Mammary epithelial cell (primary cell): ENCODE results near the gene GFOD2.

Source experiments
- CTCF ChIP-seq, 2 donors: IDR thresholded peaks in 1 of 2; conservative IDR thresholded peaks in 1 of 2; 2 replicates each; pipeline ENCODE4 v1.5.1; 2011 to 2012; ENCODE audit warnings: inconsistent platforms in 2 of 2, low read length in 2 of 2, mild to moderate bottlenecking in 2 of 2, control low read depth in 1 of 2, low read depth in 1 of 2; ENCODE audit not compliant: insufficient read depth in 1 of 2; ENCODE audit errors: extremely low read depth in 1 of 2
- EZH2 ChIP-seq: IDR thresholded peaks from 2 replicates; pipeline ENCODE4 v1.6.1; 2012; ENCODE audit warnings: low read length, inconsistent platforms, borderline replicate concordance

DNA sequence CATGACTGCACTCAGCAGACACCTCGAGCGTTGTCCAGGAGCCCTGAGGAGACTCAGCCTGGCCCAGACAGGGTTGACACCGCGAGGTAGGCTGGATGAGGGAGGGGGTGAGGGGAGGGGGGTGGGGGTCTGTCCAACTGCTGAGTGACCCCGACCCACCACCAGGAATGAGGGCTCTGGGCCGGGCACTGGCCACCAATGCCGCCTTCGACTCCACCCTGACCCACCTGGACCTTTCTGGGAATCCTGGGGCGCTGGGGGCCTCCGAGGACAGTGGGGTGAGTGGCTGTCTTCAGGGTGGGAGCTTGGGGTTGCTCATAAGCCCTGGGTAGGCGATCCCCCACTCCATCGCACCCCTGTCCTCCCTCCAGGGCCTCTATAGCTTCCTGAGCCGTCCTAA, 71.4 kb downstream of the GFOD2 start:
- TF ChIP-seq CTCF (conservative IDR thresholded peaks at IDR 0.05 in 1 of 2, IDR thresholded peaks at IDR 0.05 in 1 of 2; ENCODE audit: extremely low read depth in 1 of 2, insufficient read depth in 1 of 2, low read depth in 1 of 2, low read length in 2 of 2) (no peak), EZH2 (no peak)
